Measurements from ENCODE around the gene SLC23A3.

Gene SLC23A3, protein sequence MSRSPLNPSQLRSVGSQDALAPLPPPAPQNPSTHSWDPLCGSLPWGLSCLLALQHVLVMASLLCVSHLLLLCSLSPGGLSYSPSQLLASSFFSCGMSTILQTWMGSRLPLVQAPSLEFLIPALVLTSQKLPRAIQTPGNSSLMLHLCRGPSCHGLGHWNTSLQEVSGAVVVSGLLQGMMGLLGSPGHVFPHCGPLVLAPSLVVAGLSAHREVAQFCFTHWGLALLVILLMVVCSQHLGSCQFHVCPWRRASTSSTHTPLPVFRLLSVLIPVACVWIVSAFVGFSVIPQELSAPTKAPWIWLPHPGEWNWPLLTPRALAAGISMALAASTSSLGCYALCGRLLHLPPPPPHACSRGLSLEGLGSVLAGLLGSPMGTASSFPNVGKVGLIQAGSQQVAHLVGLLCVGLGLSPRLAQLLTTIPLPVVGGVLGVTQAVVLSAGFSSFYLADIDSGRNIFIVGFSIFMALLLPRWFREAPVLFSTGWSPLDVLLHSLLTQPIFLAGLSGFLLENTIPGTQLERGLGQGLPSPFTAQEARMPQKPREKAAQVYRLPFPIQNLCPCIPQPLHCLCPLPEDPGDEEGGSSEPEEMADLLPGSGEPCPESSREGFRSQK

DNA sequence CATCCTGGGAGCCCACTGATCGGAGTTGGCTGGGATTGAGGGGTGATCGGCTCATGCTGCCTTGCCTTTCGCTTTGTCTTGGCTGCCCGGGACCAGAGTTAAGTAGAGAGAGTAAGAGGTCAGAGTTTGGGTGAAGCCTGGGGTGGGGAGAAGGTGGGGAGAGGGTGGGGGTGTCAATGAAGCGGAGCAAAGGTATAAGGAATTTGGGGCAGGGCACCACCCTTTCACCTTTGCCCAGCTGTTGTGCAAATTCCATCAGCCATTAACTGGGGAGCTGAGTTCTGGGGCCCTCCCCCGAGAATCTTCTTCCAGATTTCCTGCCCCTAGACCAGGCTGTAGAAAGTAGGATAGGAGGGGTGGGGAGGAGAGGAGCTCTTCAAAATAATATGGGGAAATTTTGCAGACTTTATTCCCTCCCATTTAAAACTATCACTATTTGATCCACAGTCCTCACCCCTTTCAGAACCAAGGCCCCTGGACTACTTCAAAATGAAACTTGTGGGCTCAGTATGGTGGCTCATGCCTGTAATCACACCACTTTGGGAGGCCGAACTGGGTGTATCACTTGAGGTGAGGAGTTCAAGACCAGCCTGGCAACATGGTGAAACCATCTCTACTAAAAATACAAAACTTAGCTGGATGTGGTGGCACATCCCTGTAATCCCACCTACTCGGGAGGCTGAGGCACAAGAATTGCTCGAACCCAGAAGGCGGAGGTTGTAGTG, at the start of gene SLC23A3:
TSS of gene SLC23A3 (minus strand) at position 100 of the 725 bp plus-strand sequence. CDS start at position 55, 45 bp downstream.
- no peak for DNase-seq (ENCODE audit: low read depth)

DNA sequence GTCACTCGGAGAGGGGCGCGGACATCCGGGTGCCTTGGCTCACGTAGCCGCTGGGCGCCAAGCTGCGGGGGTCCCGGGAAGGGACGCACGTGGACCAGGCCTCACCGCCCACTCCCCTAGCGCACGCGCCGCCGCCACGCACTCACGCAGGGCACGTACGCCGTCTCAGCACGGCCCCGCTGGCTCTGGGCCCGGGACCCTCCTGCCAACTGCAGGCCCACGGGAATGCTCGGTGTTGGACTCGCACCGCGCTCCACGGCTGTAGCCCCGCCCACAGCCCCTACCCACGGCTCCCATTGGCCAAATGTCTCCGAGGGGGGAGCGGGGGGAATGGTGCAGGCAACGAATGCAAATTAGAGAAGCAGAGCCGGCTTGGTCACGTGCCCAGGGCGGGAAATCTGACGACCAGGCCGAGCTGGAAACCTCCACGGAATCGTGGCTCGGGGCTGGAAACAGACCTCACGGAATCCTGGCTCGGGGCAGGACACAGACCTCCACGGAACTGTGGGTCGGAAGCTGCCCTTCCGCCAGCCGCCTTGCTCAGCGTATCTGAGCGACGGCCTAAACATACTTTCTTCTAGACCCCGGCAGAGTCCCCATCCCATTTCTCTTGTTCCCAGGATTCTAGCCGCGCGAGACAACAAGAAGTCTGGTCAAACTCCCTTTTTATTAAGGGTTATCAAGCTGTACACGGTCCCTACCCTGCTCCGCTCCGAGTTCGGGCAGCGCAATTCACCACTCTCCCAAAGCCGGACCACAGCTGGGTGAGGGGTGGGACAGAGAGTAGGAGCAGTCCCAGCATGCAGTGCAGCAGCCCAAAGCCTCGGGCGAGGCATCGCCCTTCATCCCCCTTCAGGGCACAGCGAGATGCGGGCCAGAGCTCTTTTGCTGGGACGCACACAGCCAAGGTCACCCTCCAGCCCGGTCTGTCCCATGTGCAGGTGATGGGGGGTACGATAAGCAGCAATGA, 49.2 kb upstream of the SLC23A3 start, which contains the start of gene ABCB6:
TSS of gene ABCB6 (minus strand) at position 227 of the 970 bp plus-strand sequence. CDS start 285 bp downstream, outside the sequence.
- peak; percentile 55 for DNase-seq (ENCODE audit: low read depth)

DNA sequence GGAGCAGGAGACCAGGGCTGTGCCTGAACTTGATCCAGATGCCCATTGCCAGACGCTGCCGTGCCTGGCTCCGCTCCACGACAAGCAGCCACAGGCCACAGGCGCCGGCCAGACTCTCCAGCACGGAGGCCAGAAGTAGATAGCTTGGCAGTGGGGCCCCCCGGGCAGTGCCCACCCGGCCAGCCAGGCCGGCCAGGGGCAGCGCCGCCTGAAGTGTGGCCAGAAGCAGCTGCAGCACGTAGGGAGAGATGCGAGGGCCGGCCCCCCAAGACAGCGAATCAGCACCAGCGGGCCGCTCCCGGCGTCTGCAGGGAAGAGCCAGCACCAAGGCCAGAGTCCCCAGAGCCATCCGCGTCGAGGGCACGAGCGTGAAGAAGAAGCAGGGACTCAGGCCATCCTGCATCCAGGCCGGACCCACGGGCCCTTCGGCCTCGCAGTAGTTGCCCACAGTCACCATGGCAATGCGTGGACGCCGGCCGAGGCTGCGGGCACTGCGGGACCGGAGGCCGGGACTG, 48.4 kb upstream of the SLC23A3 start:
- DNase-seq (ENCODE audit: low read depth), result peak; percentile 29

DNA sequence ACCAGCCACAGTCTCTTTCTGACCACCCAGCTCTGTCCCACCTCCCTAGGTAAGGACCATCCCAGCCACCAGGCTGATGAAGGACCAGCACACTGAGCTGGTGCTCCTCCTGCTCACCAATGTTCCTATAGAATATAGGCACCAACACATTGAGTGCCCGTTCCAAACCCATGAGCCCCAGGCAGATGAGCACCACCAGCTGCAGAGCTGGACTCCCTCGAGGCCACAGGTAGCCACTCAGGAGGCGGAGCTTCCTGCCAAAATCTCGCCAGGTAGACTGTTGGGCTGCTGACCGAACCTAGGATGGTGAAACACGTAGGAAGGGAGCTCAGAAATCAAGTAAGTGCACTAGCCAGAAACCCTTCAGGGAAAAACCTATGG, 46.7 kb upstream of the SLC23A3 start:
- no peak for DNase-seq (ENCODE audit: low read depth)

- DNase-seq (ENCODE audit: low read depth), result no peak
Observed at GRCh38 chr2:219215871-219216534, 46.2 kb upstream of the SLC23A3 start.

DNA sequence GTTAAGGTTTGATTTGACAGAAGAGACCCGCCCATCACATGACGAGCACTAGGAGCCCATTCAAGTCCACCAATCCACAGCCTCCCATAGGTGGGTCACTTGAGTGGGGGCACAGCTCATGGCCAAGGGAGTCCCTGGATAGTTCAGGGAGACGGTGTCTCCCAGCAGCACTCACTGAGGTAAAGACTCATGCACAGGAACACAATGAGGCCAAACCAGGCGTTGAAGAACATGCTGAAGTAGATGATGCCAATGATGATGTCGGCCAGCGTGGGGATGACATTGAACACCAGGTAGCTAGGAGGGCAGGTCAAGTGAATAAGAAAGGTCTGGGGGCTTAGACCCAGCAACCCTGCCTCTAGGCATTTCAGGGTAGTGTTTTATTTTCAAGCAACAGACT, 45.0 kb upstream of the SLC23A3 start:
- DNase-seq (ENCODE audit: low read depth), result no peak

GRCh38 chr2:219214141-219214540, 44.3 kb upstream of the SLC23A3 start:
- DNase-seq (ENCODE audit: low read depth), result no peak

GRCh38 chr2:219213486-219214071, 43.8 kb upstream of the SLC23A3 start:
- no peak for DNase-seq (ENCODE audit: low read depth)

GRCh38 chr2:219213026-219213415, 43.2 kb upstream of the SLC23A3 start:
- no peak for DNase-seq (ENCODE audit: low read depth)

DNA sequence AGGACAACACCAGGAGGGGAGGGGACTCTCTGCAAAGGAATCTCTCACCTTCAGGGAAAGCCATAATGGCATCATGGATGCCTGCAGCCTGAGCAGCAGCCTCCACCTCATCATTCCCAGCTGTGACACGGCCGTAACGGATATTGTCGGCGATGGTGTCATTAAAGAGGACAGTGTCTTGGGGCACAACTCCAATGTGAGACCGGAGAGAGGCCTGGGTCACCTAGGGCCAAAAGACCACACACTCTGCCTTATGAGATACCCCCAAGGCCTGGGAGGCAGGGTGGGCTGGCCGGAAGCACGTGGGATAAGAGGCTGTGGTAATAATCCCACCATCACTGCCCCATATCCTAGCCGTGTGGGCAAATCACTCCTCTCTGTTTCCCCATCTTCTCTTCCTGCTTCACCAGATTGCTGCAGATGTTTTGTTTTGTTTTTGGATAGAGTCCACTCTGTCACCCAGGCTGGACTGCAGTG, 41.1 kb upstream of the SLC23A3 start:
- no peak for DNase-seq (ENCODE audit: low read depth)

DNA sequence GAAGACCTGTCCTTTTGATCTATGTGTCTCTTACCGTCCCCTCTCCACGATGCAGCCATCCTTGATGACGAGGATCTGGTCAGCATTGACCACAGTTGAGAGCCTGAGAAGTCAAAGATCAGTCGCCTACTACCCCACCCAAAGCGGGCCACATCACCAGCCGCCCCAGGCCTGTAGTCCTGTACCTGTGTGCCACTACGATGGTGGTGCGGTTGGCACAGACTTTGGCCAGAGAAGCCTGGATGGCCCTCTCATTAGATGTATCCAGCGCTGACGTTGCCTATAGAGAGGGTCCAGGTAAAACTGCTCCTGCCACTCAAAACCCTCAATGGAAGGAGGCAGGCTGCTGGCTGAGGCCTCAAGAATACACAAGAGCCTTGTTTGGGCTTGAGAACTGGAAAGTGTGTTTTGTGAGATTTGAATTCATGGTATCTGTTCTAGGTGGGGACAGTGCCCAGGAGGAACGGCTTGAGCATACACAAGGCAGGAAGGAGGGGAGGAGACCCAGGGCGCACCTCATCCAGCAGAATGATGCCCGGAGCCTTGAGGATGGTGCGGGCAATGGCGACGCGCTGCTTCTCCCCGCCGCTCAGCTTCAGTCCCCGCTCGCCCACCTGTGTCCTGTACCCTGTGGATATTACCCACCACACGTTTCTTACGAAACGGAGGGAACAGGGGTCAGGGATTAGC, 40.5 kb upstream of the SLC23A3 start:
- no peak for DNase-seq (ENCODE audit: low read depth)

- no peak for DNase-seq (ENCODE audit: low read depth)
Observed at GRCh38 chr2:219209236-219210195, 39.7 kb upstream of the SLC23A3 start.

- no peak for DNase-seq (ENCODE audit: low read depth)
Observed at GRCh38 chr2:219207884-219208740, 38.3 kb upstream of the SLC23A3 start.

DNA sequence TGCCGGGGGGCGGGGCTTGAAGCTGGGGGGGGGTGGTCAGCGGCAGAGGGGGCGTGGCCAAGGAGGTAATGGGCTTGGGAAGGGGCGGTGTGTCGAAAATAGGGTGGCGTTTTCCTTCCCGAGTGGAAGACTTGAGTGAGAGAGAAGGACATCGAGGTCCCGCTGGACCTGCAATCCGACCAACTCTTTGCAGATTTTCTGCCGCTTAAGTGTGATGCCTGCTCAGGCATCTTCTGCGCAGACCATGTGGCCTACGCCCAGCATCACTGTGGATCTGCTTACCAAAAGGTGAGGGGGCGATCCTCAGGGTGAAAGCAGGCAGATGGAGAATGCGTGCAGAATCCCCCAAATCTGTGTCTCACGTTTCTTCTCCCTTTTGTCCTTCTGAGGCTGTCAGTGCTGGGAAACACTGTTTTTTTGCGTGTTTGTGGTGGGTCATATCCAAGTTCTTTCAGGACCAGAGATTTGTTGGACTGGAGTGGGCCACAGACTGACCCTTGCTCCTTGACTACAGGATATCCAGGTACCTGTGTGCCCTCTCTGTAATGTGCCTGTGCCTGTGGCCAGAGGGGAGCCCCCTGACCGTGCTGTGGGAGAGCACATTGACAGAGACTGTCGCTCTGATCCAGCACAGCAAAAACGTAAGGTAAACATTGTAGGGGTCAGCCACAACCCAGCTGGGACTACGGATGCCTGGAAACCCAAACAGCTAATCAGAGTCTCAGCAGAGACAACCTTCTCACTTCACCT, 37.5 kb upstream of the SLC23A3 start:
- no peak for DNase-seq (ENCODE audit: low read depth)

- DNase-seq (ENCODE audit: low read depth), result peak; percentile 47
Observed at GRCh38 chr2:219206328-219207133, 36.7 kb upstream of the SLC23A3 start, which contains the start of gene ZFAND2B. Gene ZFAND2B (plus strand): TSS chr2:219206782. CDS start chr2:219206988, 206 bp downstream.

DNA sequence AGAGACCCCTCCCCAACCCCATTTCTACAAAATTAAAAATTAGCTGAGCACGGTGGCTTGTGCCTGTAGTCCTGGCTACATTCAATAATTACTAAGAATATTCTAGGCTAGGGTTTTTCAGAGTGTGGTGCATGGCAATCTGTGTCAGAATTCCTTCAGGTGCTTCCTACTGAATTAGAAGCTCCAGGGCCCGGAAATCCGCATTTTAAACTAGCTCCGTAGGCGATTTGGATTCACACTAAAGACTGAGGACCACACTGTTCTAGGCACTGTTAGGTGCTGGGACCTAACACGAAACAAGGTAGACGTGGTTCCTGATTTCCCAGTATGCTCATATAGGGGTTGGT, 36.1 kb upstream of the SLC23A3 start:
- no peak for DNase-seq (ENCODE audit: low read depth)

Measured in HS-27A (cell line).